HFF-Myc (cell line): Measurements from ENCODE around the gene EXOG.

Experiments
- DNase-seq: peaks from one replicate; pipeline ENCODE4 v3.0.0-alpha.2; 2011; ENCODE audit warnings: low read depth; ENCODE audit errors: extremely low read depth
- H3K4me3 ChIP-seq: replicated peaks from 2 replicates; pipeline ENCODE4 v1.5.1; 2011; ENCODE audit warnings: low read depth, mild to moderate bottlenecking, control low read depth, low read length
- TF ChIP-seq, protein P1 (sequence below): IDR thresholded peaks from 2 replicates; pipeline ENCODE4 v1.5.1; 2012; ENCODE audit warnings: mild to moderate bottlenecking, low read depth, low read length, control low read depth; ENCODE audit errors: missing control alignments

Gene EXOG

DNA sequence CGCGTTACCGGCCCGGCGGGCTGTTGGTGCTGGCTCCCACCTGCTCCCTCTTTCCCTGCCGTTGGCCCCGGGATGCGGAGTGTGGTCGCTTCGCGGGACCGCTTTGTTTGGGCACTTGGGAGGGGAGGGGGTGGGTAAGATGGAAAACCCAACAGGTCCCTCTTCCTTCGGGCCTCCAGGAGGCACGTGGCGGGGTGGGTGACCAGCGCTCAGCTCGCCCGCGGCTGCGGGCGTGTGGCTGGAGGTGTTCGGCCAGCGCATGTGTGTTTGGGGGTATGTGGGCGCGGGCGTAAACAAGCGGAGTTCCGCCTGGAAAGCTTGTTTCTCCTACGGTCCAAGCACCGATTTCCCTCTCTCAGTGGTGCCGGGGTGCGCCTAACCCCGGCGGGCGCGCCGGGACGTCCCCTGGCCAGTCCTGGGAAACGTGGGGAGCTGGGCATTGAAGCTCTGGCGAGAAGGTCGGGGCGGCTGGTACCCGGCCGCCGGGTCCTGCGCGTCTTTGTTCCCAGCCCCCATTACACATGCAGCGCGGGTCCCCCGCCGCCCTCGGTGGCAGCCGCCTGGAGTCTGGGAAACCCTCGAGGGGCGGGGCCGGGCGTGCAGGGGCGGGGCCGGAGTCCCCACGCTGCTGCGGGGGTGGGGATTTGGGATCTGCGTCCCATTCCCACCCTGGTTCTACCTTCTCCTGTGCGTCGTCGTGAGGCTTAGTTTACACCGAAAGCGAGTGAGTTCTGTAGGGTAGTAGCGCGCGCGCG, 41.1 kb upstream of the EXOG start:
- DNase-seq, result no peak
- H3K4me3 ChIP-seq, result peak overlapping the region; percentile 78

DNA sequence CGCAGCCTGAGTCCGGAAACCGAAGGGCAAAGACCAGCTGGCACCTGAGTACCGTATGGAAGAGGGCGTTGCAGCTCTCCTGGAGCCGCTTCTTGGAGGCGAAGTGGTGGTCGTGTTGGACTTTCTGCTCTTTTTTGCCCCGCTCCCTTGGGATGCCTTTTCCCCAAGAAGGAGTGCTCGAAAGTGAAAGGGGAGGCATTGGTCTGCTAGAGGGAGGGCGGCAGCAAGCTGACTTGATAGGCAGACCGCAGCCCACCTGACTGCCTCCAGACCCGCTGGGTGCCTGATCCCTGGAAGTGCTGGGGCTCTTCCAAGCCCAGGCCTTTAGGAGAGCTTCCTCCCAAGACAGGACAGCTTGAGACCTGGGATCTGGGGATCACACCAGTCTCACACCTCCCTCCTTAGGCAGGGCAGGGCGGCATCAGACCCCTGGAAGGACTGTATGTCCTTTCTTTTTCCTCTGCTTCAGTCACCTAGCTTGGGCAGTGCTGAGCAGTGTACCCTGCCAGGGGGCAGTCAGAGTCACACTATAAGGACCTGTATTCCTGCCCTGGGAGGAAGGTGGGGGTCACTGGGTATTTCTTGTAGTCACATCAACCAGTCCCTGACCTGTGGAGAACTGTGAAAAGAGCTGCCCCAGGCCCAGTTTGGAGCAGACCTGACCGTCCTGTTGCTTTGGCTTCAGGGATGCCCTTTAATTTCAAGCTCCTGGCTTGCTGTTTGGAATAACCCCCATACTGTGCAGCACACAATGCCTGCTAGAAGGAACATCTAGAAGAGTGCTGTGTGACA, 40.3 kb upstream of the EXOG start:
- DNase-seq, result no peak
- TF ChIP-seq, protein P1, sequence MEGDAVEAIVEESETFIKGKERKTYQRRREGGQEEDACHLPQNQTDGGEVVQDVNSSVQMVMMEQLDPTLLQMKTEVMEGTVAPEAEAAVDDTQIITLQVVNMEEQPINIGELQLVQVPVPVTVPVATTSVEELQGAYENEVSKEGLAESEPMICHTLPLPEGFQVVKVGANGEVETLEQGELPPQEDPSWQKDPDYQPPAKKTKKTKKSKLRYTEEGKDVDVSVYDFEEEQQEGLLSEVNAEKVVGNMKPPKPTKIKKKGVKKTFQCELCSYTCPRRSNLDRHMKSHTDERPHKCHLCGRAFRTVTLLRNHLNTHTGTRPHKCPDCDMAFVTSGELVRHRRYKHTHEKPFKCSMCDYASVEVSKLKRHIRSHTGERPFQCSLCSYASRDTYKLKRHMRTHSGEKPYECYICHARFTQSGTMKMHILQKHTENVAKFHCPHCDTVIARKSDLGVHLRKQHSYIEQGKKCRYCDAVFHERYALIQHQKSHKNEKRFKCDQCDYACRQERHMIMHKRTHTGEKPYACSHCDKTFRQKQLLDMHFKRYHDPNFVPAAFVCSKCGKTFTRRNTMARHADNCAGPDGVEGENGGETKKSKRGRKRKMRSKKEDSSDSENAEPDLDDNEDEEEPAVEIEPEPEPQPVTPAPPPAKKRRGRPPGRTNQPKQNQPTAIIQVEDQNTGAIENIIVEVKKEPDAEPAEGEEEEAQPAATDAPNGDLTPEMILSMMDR, result no peak
- H3K4me3 ChIP-seq, result peak overlapping the region; percentile 78

More for the DNA sequence above, 41.1 kb upstream of the EXOG start:
- TF ChIP-seq, protein P1, result no peak

DNA sequence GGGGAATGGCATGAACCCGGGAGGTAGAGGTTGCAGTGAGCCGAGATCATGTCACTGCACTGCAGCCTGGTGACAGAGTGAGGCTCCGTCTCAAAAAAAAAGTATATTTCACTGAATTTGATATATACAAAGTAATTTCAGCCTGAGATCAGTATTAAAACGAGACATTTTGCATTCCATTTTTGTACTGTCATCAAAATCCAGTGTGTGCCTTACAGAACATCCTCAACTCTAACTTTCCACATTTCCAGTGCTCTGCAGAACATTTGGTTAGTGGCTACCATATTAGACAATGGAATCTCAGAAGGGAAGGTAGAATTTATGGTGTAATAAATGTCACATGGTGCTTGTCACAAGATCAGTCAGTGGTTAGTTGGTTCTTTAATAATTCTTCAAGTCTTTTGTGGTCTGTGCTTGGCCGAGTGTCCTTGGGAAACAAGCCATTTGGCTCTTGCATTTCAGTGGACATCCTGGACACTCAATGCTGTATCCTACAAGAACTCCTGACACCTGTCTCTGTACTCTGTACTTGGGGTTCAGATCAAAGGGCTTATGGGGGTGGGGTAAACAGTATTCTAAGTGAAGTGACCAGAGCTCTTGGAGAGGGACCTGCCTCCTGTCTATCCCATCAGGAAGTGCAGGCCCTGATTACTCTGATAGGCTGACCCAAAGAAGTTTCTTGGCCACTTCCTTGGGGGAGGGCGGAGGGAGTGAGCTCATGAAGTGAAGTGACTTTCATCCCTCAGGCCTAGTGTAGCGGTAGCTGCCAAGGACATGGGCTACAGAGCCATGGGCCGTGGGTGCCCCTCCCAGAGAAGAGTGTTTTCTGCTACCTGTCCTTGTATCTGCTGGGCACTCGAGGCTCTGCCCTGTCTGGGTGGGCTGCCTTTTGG, 38.8 kb upstream of the EXOG start:
- TF ChIP-seq, protein P1, result no peak
- no peak overlapping the region for H3K4me3 ChIP-seq
- DNase-seq, result no peak

DNA sequence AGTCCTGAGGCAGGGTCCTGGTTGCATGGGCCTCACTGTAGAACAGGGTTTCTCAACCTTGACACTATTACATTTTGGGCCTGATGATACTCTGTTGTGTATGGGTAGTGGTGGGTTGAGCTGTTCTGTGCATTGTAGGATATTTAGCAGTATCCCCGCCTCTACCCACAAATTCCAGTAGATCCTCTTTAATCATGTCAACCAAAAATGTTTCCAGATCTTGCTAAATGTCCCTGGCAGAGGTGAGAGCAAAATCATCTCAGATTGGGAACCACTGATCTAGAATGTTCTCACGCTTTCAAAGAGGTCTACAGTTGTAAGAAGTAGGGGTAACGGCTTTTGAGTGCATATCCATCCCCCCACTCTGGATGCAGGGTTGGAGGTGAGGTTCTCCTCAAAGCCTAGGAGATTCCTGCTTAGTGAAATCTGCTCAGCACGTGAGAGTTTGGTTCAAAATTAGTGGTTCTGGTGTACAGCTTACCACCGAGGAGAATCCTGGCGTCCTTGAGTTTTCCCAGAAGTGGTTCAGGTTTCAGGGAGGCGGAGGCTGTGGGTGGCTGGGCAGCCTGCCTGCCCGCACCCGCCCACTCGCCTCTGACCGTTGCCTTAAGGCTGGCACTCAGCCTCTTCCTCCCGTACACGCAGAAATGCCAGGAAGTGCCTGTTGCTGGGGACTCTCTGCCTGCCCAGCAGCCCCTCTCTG, 37.2 kb upstream of the EXOG start:
- TF ChIP-seq, protein P1, result no peak
- no peak overlapping the region for H3K4me3 ChIP-seq
- DNase-seq, result no peak

DNA sequence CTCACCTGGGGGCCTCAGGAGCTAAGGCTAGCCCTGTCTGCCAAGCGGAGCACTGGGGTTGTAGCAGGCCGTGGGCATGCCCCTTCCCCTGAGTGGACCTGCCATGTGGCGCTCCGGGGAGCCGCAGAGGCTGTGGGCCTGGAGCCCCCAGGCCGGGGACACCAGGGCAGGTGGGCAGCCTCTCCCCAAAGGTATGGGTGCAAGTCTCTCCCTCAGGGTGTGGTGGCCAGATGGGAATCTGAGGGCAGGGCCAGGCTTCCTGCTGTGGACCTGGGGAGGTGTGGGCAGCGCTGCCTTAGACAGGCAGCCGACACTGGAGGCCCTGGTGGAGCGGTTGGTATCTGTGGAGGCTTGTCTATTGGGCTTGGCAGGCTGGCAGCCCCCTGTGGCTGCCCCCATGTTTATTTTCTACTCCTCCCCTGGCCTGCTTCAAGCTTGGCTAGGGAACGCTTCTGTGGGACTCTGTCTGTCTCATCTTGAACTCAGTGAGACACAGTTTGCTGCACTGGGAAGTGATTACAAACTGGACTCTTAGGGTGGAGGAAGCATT, 36.6 kb upstream of the EXOG start:
- H3K4me3 ChIP-seq, result no peak overlapping the region
- TF ChIP-seq, protein P1, result no peak
- no peak for DNase-seq
